Esophagus muscularis mucosa (tissue), 4 donors: ENCODE data around the gene DOK4. TPM values are rescaled to one million over a fixed set of nuclear protein-coding genes. Genes with fewer than 3 reads are reported as not detected.
A peak's percentile ranks its signal among the peaks of the same experiment; 100 is the strongest.

Experiments
- DNase-seq: peaks from one replicate; pipeline ENCODE4 v3.0.0-alpha.2; 2017; ENCODE audit errors: extremely low spot score
- H3K27ac ChIP-seq, 4 donors: fragments of 200-600 bp; sonication (generic); replicated peaks in 1 of 4; 1 replicate in 3 of 4; 2 replicates in 1 of 4; pipeline ENCODE4 v1.5.1; 2016 to 2019; ENCODE audit warnings: mild to moderate bottlenecking in 1 of 4
- H3K27me3 ChIP-seq, 4 donors: fragments of 200-600 bp; sonication (generic); one replicate each; pipeline versions ENCODE4 v1.5.1 to v1.6.0; 2016 to 2019
- H3K36me3 ChIP-seq, 4 donors: fragments of 200-600 bp; sonication (generic); one replicate each; pipeline ENCODE4 v1.5.1; 2016 to 2019
- H3K4me1 ChIP-seq, 4 donors: fragments of 200-600 bp; sonication (generic); one replicate each; pipeline ENCODE4 v1.5.1; 2016 to 2019
- H3K4me3 ChIP-seq, 4 donors: fragments of 200-600 bp; sonication (generic); 1 replicate in 2 of 4; 2 replicates in 2 of 4; pipeline ENCODE4 v1.5.1; 2016 to 2019; ENCODE audit warnings: mild to moderate bottlenecking in 4 of 4, moderate library complexity in 1 of 4
- H3K9me3 ChIP-seq, 4 donors: fragments of 200-600 bp; sonication (generic); 1 replicate in 3 of 4; 2 replicates in 1 of 4; pipeline ENCODE4 v1.5.1; 2016 to 2019
- EP300 ChIP-seq: sonication (generic); formaldehyde crosslinking; IDR thresholded peaks from one replicate; pipeline ENCODE4 v1.6.1; 2017; ENCODE audit warnings: antibody characterized with exemption
- POLR2A ChIP-seq: fragments of 450-650 bp; IDR thresholded peaks from one replicate; pipeline ENCODE4 v1.6.1; 2017; ENCODE audit warnings: antibody characterized with exemption, moderate library complexity, mild to moderate bottlenecking, low read depth
- POLR2AphosphoS5 ChIP-seq, 2 donors: sonication (generic); formaldehyde crosslinking; IDR thresholded peaks; one replicate each; pipeline ENCODE4 v1.6.1; 2017; ENCODE audit warnings: antibody characterized with exemption in 2 of 2
- WGBS: methylation state at CpG from one replicate; pipeline ENCODE4 v1.1.5; 2018; 5-methylcytosine and 5-hydroxymethylcytosine counted together
- intact Hi-C: fragments of 100-400 bp; cut with DNase I; formaldehyde crosslinking; loops from one replicate; pipeline ENCODE4 v1.15.1; 2023
- total RNA-seq, 4 donors: library from RNA; depleted of rRNA; stranded (reverse); fragments of >200 nt; gene quantifications; one replicate each; pipeline versions ENCODE4 v1.1.0 to v1.2.1, GENCODE V29; 2016
- TF ChIP-seq, protein P1 (sequence below), 3 experiments: fragments of 200-600 bp in 2 of 3; fragments of 450-650 bp in 1 of 3; sonication (generic) in 2 of 3; IDR thresholded peaks; one replicate each; pipeline ENCODE4 v1.5.1; 2017 to 2019; ENCODE audit warnings: antibody characterized with exemption in 3 of 3, mild to moderate bottlenecking in 2 of 3, moderate library complexity in 1 of 3

Gene DOK4
- total RNA-seq, 4 donors from 2014 or later = 14.5 to 36.7 (median 29.4) TPM

DNA sequence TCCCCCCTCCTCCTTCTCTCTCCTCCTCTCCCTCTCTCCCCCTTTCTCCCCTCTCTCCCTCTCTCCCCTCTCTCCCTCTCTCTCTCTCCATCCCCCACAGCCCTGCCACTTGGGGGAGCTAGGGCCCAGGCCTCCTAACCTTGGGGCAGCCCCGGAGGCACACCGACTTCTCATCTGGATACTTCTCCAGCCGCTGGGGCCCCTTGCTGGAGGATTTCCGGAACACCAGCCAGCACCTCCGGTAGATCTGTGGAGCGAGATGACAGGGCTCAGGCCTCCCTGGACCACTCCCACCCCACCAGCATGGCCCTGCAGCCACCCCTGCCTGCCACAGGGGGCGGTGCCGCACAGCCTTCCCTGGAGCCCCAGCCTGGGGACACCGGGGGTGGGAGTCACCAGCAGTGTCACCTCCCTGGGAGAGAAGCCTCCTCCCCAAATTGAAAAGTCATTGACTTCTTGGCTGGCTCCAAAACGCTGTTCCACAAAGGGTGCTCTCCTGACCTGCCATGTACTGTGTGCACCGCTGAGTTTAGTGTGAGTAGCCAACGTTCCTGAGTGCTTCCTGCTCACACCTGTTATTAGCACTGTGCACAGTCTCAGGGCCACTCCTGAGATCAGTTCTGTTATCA, 10.5 kb downstream of the DOK4 start:
- TF ChIP-seq, protein P1, sequence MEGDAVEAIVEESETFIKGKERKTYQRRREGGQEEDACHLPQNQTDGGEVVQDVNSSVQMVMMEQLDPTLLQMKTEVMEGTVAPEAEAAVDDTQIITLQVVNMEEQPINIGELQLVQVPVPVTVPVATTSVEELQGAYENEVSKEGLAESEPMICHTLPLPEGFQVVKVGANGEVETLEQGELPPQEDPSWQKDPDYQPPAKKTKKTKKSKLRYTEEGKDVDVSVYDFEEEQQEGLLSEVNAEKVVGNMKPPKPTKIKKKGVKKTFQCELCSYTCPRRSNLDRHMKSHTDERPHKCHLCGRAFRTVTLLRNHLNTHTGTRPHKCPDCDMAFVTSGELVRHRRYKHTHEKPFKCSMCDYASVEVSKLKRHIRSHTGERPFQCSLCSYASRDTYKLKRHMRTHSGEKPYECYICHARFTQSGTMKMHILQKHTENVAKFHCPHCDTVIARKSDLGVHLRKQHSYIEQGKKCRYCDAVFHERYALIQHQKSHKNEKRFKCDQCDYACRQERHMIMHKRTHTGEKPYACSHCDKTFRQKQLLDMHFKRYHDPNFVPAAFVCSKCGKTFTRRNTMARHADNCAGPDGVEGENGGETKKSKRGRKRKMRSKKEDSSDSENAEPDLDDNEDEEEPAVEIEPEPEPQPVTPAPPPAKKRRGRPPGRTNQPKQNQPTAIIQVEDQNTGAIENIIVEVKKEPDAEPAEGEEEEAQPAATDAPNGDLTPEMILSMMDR (IDR thresholded peaks at IDR 0.05) = peak; percentile 30 to 55 (median 40)
- TF ChIP-seq POLR2AphosphoS5 (IDR thresholded peaks at IDR 0.05) = no peak
- intact Hi-C loops = no loop called here
- H3K27ac ChIP-seq = peak overlapping the region in 1 of 4 donors; percentile 26
- H3K4me1 ChIP-seq = peaks cover 27 to 58% (median 55%) of the 10 kb centered on the region in 4 donors
- no peaks in the 10 kb centered on the region for H3K9me3 ChIP-seq
- no peak overlapping the region for H3K4me3 ChIP-seq
- WGBS = 29% methylated on average over 2 of the region's 12 CpGs
- DNase-seq = no peak
- H3K27me3 ChIP-seq = no peaks in the 10 kb centered on the region
- peaks cover 16 to 45% (median 41%) of the 10 kb centered on the region in 4 donors for H3K36me3 ChIP-seq

DNA sequence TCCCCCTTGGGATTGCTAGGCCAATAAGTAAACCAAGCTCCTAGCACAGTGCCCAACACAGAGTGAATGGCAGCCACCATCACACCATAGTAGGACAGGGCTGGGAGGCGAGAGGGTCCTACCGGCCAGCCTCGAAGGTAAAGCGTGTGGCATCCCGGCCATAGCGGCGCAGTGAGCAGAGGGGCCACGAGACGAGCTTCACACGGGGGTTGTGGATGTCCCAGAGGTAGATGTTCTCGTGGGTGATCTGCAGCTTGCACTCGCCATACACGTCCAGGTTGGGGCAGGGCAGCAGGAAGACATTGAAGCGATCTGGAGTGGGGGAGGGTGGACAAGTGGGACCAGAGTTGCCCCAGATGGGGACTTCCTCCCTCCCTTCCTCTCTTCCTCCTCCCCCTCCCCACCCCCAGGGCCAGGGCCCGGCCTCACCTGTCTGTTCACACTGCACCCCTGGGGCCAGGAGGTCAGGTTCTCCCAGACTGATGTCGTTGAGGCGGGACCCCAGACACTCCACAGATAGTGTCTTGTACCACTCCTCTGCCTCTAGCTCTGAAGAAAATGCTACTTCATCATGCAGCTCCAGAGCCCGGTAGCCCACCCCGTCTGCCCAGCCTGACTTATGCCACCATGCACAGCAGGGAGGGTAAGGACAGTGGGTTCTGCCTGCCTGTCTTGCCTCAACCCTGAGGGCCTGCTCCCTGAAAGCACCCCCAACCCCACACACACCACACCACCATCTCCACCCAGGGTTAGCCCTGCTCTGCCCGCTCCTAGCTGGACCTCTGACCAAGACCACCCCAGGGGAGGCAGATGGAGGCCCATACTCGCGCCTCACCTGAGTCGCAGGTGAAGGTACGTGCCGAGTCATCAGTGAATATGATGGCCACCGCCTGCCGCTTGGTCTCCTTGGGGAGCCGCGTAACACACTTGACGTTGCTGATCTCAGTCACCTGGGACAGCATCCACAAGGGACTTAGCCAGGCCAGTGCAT, 11.3 kb downstream of the DOK4 start:
- Histone ChIP-seq H3K27ac (no peak overlapping the region), H3K27me3 (no peaks in the 10 kb centered on the region), H3K4me3 (no peak overlapping the region), H3K36me3 (peaks cover 24 to 53% (median 50%) of the 10 kb centered on the region in 4 donors), H3K9me3 (no peaks in the 10 kb centered on the region), H3K4me1 (peaks cover 28 to 58% (median 56%) of the 10 kb centered on the region in 4 donors)
- no peak for DNase-seq
- intact Hi-C loops = no loop called here
- TF ChIP-seq POLR2A = no peak
- no peak for TF ChIP-seq EP300
- TF ChIP-seq POLR2AphosphoS5 (IDR thresholded peaks at IDR 0.05) = no peak
- TF ChIP-seq, protein P1 (IDR thresholded peaks at IDR 0.05) = no peak
- WGBS = 76% methylated on average over 25 of the region's 30 CpGs

DNA sequence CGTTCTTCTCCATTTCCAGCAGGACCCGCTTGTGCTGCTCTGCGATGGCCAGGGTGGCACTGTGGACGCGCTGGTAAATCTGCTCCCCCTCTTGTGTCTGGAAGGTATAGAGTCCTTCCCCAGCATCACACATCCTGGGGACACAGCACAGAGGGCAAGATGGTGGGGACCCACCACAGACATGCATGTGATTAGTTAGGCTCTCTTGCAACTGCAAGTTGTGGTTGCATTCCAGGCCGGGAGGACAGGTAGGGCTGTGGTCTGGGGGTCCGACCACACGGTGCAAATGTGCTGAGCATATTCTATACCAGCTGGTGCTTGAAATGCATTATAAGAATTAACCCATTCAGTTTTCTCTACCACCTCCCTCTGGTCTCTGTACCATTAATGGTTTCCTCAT, 12.4 kb downstream of the DOK4 start:
- no peak for TF ChIP-seq POLR2AphosphoS5 (IDR thresholded peaks at IDR 0.05)
- no peak for TF ChIP-seq POLR2A
- TF ChIP-seq EP300 = no peak
- TF ChIP-seq, protein P1 (IDR thresholded peaks at IDR 0.05) = no peak
- intact Hi-C loops = no loop called here

DNA sequence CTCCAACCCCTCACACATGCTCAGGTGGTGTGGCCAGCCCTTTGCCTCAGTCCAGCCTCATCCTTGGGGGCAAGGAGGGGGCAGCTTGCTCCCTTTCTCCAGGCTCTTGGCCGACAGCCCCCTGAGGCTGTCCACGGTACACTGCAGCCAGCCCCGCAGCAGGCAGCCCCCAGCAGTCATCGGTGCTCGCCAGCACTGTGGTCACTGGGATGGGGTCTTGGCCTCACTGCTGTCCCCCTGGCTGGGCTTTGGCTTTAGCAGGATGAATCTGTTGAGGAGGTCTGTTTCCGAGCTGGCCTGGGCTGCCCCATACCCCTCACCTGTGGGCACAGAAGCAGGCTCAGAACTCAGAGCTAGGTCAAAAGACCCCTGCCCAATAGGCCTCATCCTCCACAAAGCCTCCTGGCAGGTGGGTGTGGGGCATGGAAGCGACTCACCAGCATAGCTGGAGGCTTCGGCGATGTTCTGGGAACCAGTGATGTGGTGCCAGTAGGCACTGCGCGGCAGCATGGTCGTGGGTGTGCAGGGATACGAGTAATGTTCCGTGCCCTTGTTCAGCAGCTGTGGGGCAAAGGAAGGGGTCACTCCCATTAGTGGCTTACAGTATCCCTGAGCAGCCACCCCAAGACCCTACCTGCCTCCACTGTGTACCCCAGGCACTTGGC, 13.0 kb downstream of the DOK4 start:
- Histone ChIP-seq H3K4me1 (peaks cover 22 to 45% (median 43%) of the 10 kb centered on the region in 4 donors), H3K27me3 (no peaks in the 10 kb centered on the region), H3K4me3 (no peak overlapping the region), H3K9me3 (no peaks in the 10 kb centered on the region), H3K36me3 (peaks cover 39 to 70% (median 66%) of the 10 kb centered on the region in 4 donors), H3K27ac (no peak overlapping the region)
- 81% methylated on average over 5 of the region's 14 CpGs for WGBS
- no peak for DNase-seq
- TF ChIP-seq, protein P1 (IDR thresholded peaks at IDR 0.05) = no peak
- no peak for TF ChIP-seq EP300
- TF ChIP-seq POLR2A = no peak
- no peak for TF ChIP-seq POLR2AphosphoS5 (IDR thresholded peaks at IDR 0.05)
- intact Hi-C loops = no loop called here

More for the DNA sequence above, 12.4 kb downstream of the DOK4 start:
- H3K9me3 ChIP-seq = no peaks in the 10 kb centered on the region
- H3K27ac ChIP-seq = no peak overlapping the region
- no peak overlapping the region for H3K4me3 ChIP-seq
- DNase-seq = no peak
- no peaks in the 10 kb centered on the region for H3K27me3 ChIP-seq
- peaks cover 22 to 51% (median 49%) of the 10 kb centered on the region in 4 donors for H3K4me1 ChIP-seq
- peaks cover 35 to 64% (median 60%) of the 10 kb centered on the region in 4 donors for H3K36me3 ChIP-seq
- 80% methylated on average over 6 of the region's 8 CpGs for WGBS
